ENCODE results near the gene POLR2C. TPM values are rescaled to one million over a fixed set of nuclear protein-coding genes. Genes with fewer than 3 reads are reported as not detected.

Gene POLR2C
- total and polyA plus RNA-seq, 10 of the 15 experiments (the other 5 are each of a cell fraction or from before 2014, with no cell fraction given) = 26.9 to 93.0 (median 57.8) TPM

- TF ChIP-seq BCLAF1 (IDR thresholded peaks at IDR 0.05) (no peak), NFYA (IDR thresholded peaks at IDR 0.05; ENCODE audit: borderline replicate concordance, low read depth, low read length) (no peak), SUZ12 (IDR thresholded peaks at IDR 0.05; ENCODE audit: unreplicated experiment) (no peak)
These were observed 17.7 kb downstream of the POLR2C start (continued) for GRCh38 chr16:57479976-57480753.

- peaks cover 13% of the 10 kb centered on the region; the same call in 1 of the 2 replicates for H3K4me1 ChIP-seq (ENCODE audit: control insufficient read depth, insufficient read depth, low read length)
- H3K27me3 ChIP-seq (replicated peaks in 1 of 2; ENCODE audit: control insufficient read depth in 2 of 2, insufficient read depth in 2 of 2, low read length in 1 of 2) = peaks cover 0 to 2% of the 10 kb centered on the region in 2 experiments; a peak in 1 of 4 replicates
- no peak overlapping the region for H3K4me3 ChIP-seq
- DNase-seq (ENCODE audit: low read depth, low spot score) (no peak), FAIRE-seq (no peak), ATAC-seq (no peak)
- 57% methylated on average over 6 of the region's 6 CpGs for WGBS (ENCODE audit: insufficient coverage, insufficient replicate concordance, low lambda C conversion rate, missing lambda C conversion rate)
- RAD21 ChIA-PET (ENCODE audit: unreplicated experiment) = interaction anchor here (0.9 kb wide), 1 partner anchor 8 kb away, joined by 3 read pairs; no protein-coding TSS in a partner anchor
- H3K36me3 ChIP-seq (ENCODE audit: control insufficient read depth in 2 of 2, insufficient read depth in 2 of 2, low read length in 1 of 2) = no peaks in the 10 kb centered on the region
- no TSS peak for BruUV-seq (replicated peaks)
- H3K9ac ChIP-seq (ENCODE audit: control insufficient read depth, insufficient read depth, low read length) = no peak overlapping the region
- H4K20me1 ChIP-seq (ENCODE audit: control insufficient read depth, insufficient read depth) = no peaks in the 10 kb centered on the region
- intact Hi-C loops (cut with micrococcal nuclease; ENCODE audit: unreplicated experiment) = no loop called here
- CTCF ChIA-PET = interaction anchor here (0.6 to 1.4 kb wide), 2 partner anchors 63 to 616 kb away, joined by 3 read pairs; no protein-coding TSS in a partner anchor
- H3K4me2 ChIP-seq (ENCODE audit: control insufficient read depth, insufficient read depth) = no peak overlapping the region
- H3K27ac ChIP-seq (ENCODE audit: control insufficient read depth, insufficient read depth) = no peak overlapping the region
- H2AFZ ChIP-seq (ENCODE audit: control insufficient read depth, low read depth, low read length) = no peak overlapping the region
- no peaks in the 10 kb centered on the region for H3K79me2 ChIP-seq (ENCODE audit: control insufficient read depth, insufficient read depth, low read length)
- SMC1A ChIA-PET (ENCODE audit: uncharacterized antibody, unreplicated experiment) = interaction anchor here (1.2 kb wide), 1 partner anchor 39 kb away, joined by 3 read pairs; no protein-coding TSS in a partner anchor
- TF ChIP-seq MYC (IDR thresholded peaks at IDR 0.05; ENCODE audit: insufficient read depth, insufficient read length, insufficient replicate concordance, low read length, severe bottlenecking) (no peak), ZNF622 (IDR thresholded peaks at IDR 0.05) (no peak), ZNF274 (IDR thresholded peaks at IDR 0.05; ENCODE audit: insufficient read depth, insufficient read length) (no peak), ATF3 (IDR thresholded peaks at IDR 0.05; ENCODE audit: borderline replicate concordance, extremely low read depth, low read depth, low read length) (no peak), STAT1 (conservative IDR thresholded peaks at IDR 0.05) (no peak), RELB (IDR thresholded peaks at IDR 0.05; ENCODE audit: low read depth) (no peak), KDM1A (IDR thresholded peaks at IDR 0.05; ENCODE audit: borderline replicate concordance) (no peak), BHLHE40 (IDR thresholded peaks at IDR 0.05; ENCODE audit: borderline replicate concordance in 1 of 2, low read depth in 2 of 2, low read length in 1 of 2) (no peak), IRF4 (IDR thresholded peaks at IDR 0.05; ENCODE audit: low read depth, low read length) (no peak), FOS (IDR thresholded peaks at IDR 0.05; ENCODE audit: borderline replicate concordance, extremely low read depth, insufficient read length) (no peak)
- in situ Hi-C loops (cut with MboI) = no loop called here
- POLR2A ChIA-PET = no interaction called here
- no peaks in the 10 kb centered on the region for H3K9me3 ChIP-seq (replicated peaks; ENCODE audit: control insufficient read depth, insufficient read depth, low read length)
These were observed 18.3 kb downstream of the POLR2C start for GRCh38 chr16:57480754-57481230.
